SK-N-MC (cell line): ENCODE data around the gene B4GALT2.
A peak's percentile ranks its signal among the peaks of the same experiment; 100 is the strongest.

Source experiments
- EZH2 ChIP-seq: fragments of 200-600 bp; sonication (generic); IDR thresholded peaks from one replicate; pipeline ENCODE4 v1.6.1; 2017; ENCODE audit warnings: antibody characterized with exemption
- POLR2AphosphoS5 ChIP-seq: IDR thresholded peaks from 2 replicates; pipeline ENCODE4 v1.6.1; 2012; ENCODE audit warnings: mild to moderate bottlenecking, low read depth, low read length, borderline replicate concordance

GRCh38 chr1:43930949-43931275 is 48.1 kb upstream of the B4GALT2 start:
- TF ChIP-seq POLR2AphosphoS5 (0 out of 2 replicates have a peak, but pooled peaks have one; percentile 33), EZH2 (no peak)
